ENCODE results near the gene ORM1. TPM values are rescaled to one million over a fixed set of nuclear protein-coding genes. Genes with fewer than 3 reads are reported as not detected.
"Not testable (repeated sequence)": the region's sequence is repeated elsewhere in the genome, so short reads cannot be mapped to it uniquely, and the experiment has no call there.

Gene ORM1
- total RNA-seq, 1 experiment from 2014 or later: 4.4 TPM

GRCh38 chr9:114323849-114324248 lies 951 bp downstream of the ORM1 start:
- not testable (repeated sequence) for H3K79me1 ChIP-seq (ENCODE audit: insufficient read depth, low read depth, low read length, poor library complexity, severe bottlenecking); H3K14ac ChIP-seq (ENCODE audit: insufficient read depth, low read length); H3K27ac Mint-ChIP-seq; H3K18ac ChIP-seq (ENCODE audit: insufficient read length, low read depth, low read length); H2BK15ac ChIP-seq (ENCODE audit: low read depth, low read length); H2BK120ac ChIP-seq (ENCODE audit: low read depth, low read length, poor library complexity, severe bottlenecking); H4K20me1 ChIP-seq (ENCODE audit: control insufficient read depth, insufficient read depth, insufficient read length); H3T11ph ChIP-seq (ENCODE audit: low read length); H3K9me3 ChIP-seq (ENCODE audit: control insufficient read depth, low read depth, low read length); H4K8ac ChIP-seq (replicated peaks; ENCODE audit: insufficient read length, low read depth, low read length); H3K9me3 Mint-ChIP-seq; H3K23me2 ChIP-seq (ENCODE audit: insufficient read length, low read depth, low read length, poor library complexity, severe bottlenecking); H4K91ac ChIP-seq (ENCODE audit: insufficient read length, low read depth, low read length); H3K4me1 ChIP-seq (ENCODE audit: insufficient read depth, low read length); DNase-seq; H3K4me1 Mint-ChIP-seq; H3K27me3 Mint-ChIP-seq (ENCODE audit: low read depth); H3K79me2 ChIP-seq (ENCODE audit: insufficient read depth, low read length); H2BK5ac ChIP-seq (ENCODE audit: insufficient read length, low read length); H2AFZ ChIP-seq (ENCODE audit: low read length); H2BK20ac ChIP-seq (ENCODE audit: low read depth, low read length, poor library complexity, severe bottlenecking); H2AK5ac ChIP-seq (ENCODE audit: insufficient read length, low read length); H3K4me3 Mint-ChIP-seq; H3K36me3 Mint-ChIP-seq (ENCODE audit: insufficient read depth in 1 of 3, low read depth in 3 of 3); H3K27me3 ChIP-seq (ENCODE audit: insufficient read depth, low read length); H3K4me2 ChIP-seq (ENCODE audit: insufficient read depth, insufficient read length, low read length); H3K56ac ChIP-seq (ENCODE audit: insufficient read length, low read depth, low read length); H4K5ac ChIP-seq (ENCODE audit: insufficient read length, low read depth, low read length); H2BK12ac ChIP-seq (ENCODE audit: insufficient read length, low read depth, low read length); H3K9ac ChIP-seq (ENCODE audit: extremely low read depth, insufficient read length, low read length); H3K27ac ChIP-seq (ENCODE audit: insufficient read length, low read depth, low read length); H3K23ac ChIP-seq (ENCODE audit: insufficient read length, low read depth, low read length); H3K4ac ChIP-seq (ENCODE audit: low read depth, low read length)
- WGBS (ENCODE audit: extremely low coverage, insufficient read length, low lambda C conversion rate): no CpG with 5 or more reads among the region's 6 CpGs
